Body of pancreas (tissue), 4 donors: ENCODE data around the gene LAD1. TPM values are rescaled to one million over a fixed set of nuclear protein-coding genes. Genes with fewer than 3 reads are reported as not detected.

Experiments used
- ATAC-seq: fragments of 150-250 bp; one replicate; pipeline ENCODE4 v1.9.1; 2016
- DNase-seq, 4 donors: peaks; one replicate each; pipeline ENCODE4 v3.0.0-alpha.2; 2019
- H3K27ac ChIP-seq, 4 donors: fragments of 200-600 bp; sonication (generic); 1 replicate in 3 of 4; 2 replicates in 1 of 4; pipeline versions ENCODE4 v1.5.1 to v1.6.1; 2016 to 2019; ENCODE audit warnings: mild to moderate bottlenecking in 1 of 4, mixed read lengths in 1 of 4, moderate library complexity in 1 of 4
- H3K27me3 ChIP-seq, 2 donors: fragments of 200-600 bp; sonication (generic); one replicate each; pipeline ENCODE4 v1.6.0; 2016; ENCODE audit warnings: mild to moderate bottlenecking in 1 of 2
- H3K36me3 ChIP-seq, 2 donors: fragments of 200-600 bp; sonication (generic); replicated peaks in 1 of 2; 2 replicates each; pipeline ENCODE4 v1.5.1; 2016; ENCODE audit warnings: low read depth in 2 of 2; ENCODE audit not compliant: insufficient read depth in 1 of 2
- H3K4me1 ChIP-seq: fragments of 200-600 bp; sonication (generic); one replicate; pipeline ENCODE4 v1.6.0; 2016
- H3K4me3 ChIP-seq, 2 donors: fragments of 200-600 bp; sonication (generic); 1 replicate in 1 of 2; 2 replicates in 1 of 2; pipeline ENCODE4 v1.5.1; 2016 to 2019
- H3K9me3 ChIP-seq, 3 donors: fragments of 200-600 bp; sonication (generic); 1 replicate in 2 of 3; 2 replicates in 1 of 3; pipeline ENCODE4 v1.5.1; 2016
- CTCF ChIP-seq, 7 experiments: fragments of 450-650 bp in 4 of 7; fragments of 200-600 bp in 3 of 7; sonication (generic) in 3 of 7; IDR thresholded peaks; one replicate each; pipeline ENCODE4 v1.5.1; 2016 to 2019; ENCODE audit warnings: antibody characterized with exemption in 7 of 7
- POLR2A ChIP-seq, 3 donors: fragments of 450-650 bp; IDR thresholded peaks; one replicate each; pipeline ENCODE4 v1.6.1; 2016; ENCODE audit warnings: antibody characterized with exemption in 3 of 3, mild to moderate bottlenecking in 2 of 3
- WGBS, 2 donors: methylation state at CpG; one replicate each; pipeline ENCODE4 v1.1.5; 2017; 5-methylcytosine and 5-hydroxymethylcytosine counted together
- intact Hi-C: fragments of 100-400 bp; cut with DNase I; formaldehyde crosslinking; loops from one replicate; pipeline ENCODE4 v1.15.1; 2023
- total RNA-seq, 2 donors: library from RNA; depleted of rRNA; stranded (reverse); fragments of >200 nt; gene quantifications; one replicate each; pipeline ENCODE4 v1.1.0, GENCODE V29; 2016

LAD1 gene
- total RNA-seq, 2 donors from 2014 or later = 46.1 to 54.7 TPM

GRCh38 chr1:201346987-201347386, 52.1 kb downstream of the LAD1 start:
- Histone ChIP-seq H3K9me3 (no peaks in the 10 kb centered on the region), H3K4me3 (no peak overlapping the region), H3K27me3 (no peaks in the 10 kb centered on the region), H3K27ac (no peak overlapping the region), H3K36me3 (no peaks in the 10 kb centered on the region), H3K4me1 (no peaks in the 10 kb centered on the region)
- DNase-seq (no peak), ATAC-seq (no peak)
- TF ChIP-seq CTCF (IDR thresholded peaks at IDR 0.05) (no peak), POLR2A (IDR thresholded peaks at IDR 0.05) (no peak)
- 16 to 23% methylated on average over 2 of the region's 2 CpGs for WGBS, 2 donors
- intact Hi-C loops = no loop called here

- TF ChIP-seq POLR2A (IDR thresholded peaks at IDR 0.05) = no peak
- peak; percentile 31 to 63 (median 54) for TF ChIP-seq CTCF (IDR thresholded peaks at IDR 0.05)
- no peaks in the 10 kb centered on the region for H3K4me1 ChIP-seq
- H3K27ac ChIP-seq = no peak overlapping the region
- no peaks in the 10 kb centered on the region for H3K36me3 ChIP-seq
- DNase-seq (peak; percentile 47 to 58 (median 54)), ATAC-seq (peak; percentile 60)
- H3K9me3 ChIP-seq = no peaks in the 10 kb centered on the region
- H3K27me3 ChIP-seq = no peaks in the 10 kb centered on the region
- intact Hi-C loops = no loop called here
- 39% methylated on average over 5 of the region's 5 CpGs for WGBS, 2 donors
- no peak overlapping the region for H3K4me3 ChIP-seq
These were observed 52.7 kb downstream of the LAD1 start for GRCh38 chr1:201346337-201346939.

GRCh38 chr1:201345081-201345355, 54.1 kb downstream of the LAD1 start:
- H3K27ac ChIP-seq = no peak overlapping the region
- no peaks in the 10 kb centered on the region for H3K36me3 ChIP-seq
- no peaks in the 10 kb centered on the region for H3K4me1 ChIP-seq
- no peaks in the 10 kb centered on the region for H3K27me3 ChIP-seq
- H3K9me3 ChIP-seq = no peaks in the 10 kb centered on the region
- DNase-seq = no peak
- TF ChIP-seq CTCF (IDR thresholded peaks at IDR 0.05) (no peak), POLR2A (IDR thresholded peaks at IDR 0.05) (no peak)
- no peak for ATAC-seq
- no peak overlapping the region for H3K4me3 ChIP-seq
- intact Hi-C loops = no loop called here
- WGBS, 2 donors = 79 to 91% methylated on average over 5 of the region's 5 CpGs

GRCh38 chr1:201344206-201345080, 54.7 kb downstream of the LAD1 start:
- H3K36me3 ChIP-seq = no peaks in the 10 kb centered on the region
- H3K9me3 ChIP-seq = no peaks in the 10 kb centered on the region
- intact Hi-C loops = no loop called here
- 74 to 75% methylated on average over 7 of the region's 7 CpGs for WGBS, 2 donors
- no peaks in the 10 kb centered on the region for H3K4me1 ChIP-seq
- H3K4me3 ChIP-seq = no peak overlapping the region
- no peak for TF ChIP-seq CTCF (IDR thresholded peaks at IDR 0.05)
- no peak for TF ChIP-seq POLR2A (IDR thresholded peaks at IDR 0.05)
- no peaks in the 10 kb centered on the region for H3K27me3 ChIP-seq
- no peak overlapping the region for H3K27ac ChIP-seq
- ATAC-seq (no peak), DNase-seq (no peak)
